Subcutaneous adipose tissue (tissue), 4 donors: ENCODE data around the gene PMF1. TPM values are rescaled to one million over a fixed set of nuclear protein-coding genes. Genes with fewer than 3 reads are reported as not detected.

ENCODE experiments used
- CTCF ChIP-seq: fragments of 450-650 bp; IDR thresholded peaks from one replicate; pipeline ENCODE4 v1.5.1; 2016; ENCODE audit warnings: low read depth, mild to moderate bottlenecking, control low read depth, antibody characterized with exemption, moderate library complexity
- total RNA-seq, 4 donors: library from RNA; depleted of rRNA; stranded (reverse); fragments of >200 nt; gene quantifications; one replicate each; pipeline ENCODE4 v1.1.0, GENCODE V29; 2016

PMF1 gene
- total RNA-seq, 4 donors from 2014 or later, result 36.3 to 51.2 (median 41.0) TPM

- TF ChIP-seq CTCF, result no peak
These were observed 17.0 kb upstream of the PMF1 start for GRCh38 chr1:156195853-156196252.

GRCh38 chr1:156196445-156196844 is 16.4 kb upstream of the PMF1 start:
- TF ChIP-seq CTCF, result no peak

GRCh38 chr1:156198831-156199349 is 13.9 kb upstream of the PMF1 start:
- TF ChIP-seq CTCF, result no peak

DNA sequence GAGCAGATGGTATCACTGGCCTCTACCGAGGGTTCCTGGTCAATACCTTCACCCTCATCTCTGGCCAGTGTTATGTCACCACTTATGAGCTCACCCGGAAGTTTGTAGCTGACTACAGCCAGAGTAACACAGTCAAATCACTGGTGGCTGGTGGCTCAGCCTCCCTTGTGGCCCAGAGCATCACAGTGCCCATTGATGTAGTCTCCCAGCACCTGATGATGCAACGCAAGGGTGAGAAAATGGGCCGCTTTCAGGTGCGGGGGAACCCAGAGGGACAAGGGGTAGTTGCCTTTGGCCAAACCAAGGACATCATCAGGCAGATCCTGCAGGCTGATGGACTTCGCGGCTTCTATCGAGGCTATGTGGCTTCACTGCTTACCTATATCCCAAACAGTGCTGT is 12.8 kb upstream of the PMF1 start:
- no peak for TF ChIP-seq CTCF

DNA sequence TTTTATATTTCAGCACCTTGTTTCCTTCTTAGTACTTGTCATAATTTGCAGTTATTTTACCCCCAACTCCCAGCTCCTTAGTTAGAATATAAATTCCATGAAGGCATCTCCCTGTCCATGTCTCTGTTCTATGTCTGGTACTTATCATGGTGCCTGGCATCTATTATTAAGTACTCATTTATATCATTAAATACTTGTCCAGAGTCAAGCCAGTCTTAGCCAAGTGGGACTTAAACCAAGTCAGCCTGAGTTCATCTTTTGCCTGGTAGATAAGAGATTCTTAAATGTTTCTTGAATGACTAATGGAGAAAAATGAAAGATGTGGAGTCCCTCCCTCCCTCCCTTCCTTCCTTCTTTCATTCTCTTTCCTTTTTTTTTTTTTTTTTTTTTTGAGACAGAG is 9.5 kb upstream of the PMF1 start:
- no peak for TF ChIP-seq CTCF

GRCh38 chr1:156204686-156205085 is 8.1 kb upstream of the PMF1 start:
- no peak for TF ChIP-seq CTCF

- TF ChIP-seq CTCF, result no peak
These were observed 1.6 kb upstream of the PMF1 start for GRCh38 chr1:156211243-156211642.
